ENCODE measurements around the gene CNGA3.
"Not testable (repeated sequence)": the region's sequence is repeated elsewhere in the genome, so short reads cannot be mapped to it uniquely, and the experiment has no call there.

CNGA3 gene

GRCh38 chr2:98301469-98301868 is 44.8 kb upstream of the CNGA3 start:
- POLR2A ChIA-PET, result no interaction called here
- TF ChIP-seq, protein P1, sequence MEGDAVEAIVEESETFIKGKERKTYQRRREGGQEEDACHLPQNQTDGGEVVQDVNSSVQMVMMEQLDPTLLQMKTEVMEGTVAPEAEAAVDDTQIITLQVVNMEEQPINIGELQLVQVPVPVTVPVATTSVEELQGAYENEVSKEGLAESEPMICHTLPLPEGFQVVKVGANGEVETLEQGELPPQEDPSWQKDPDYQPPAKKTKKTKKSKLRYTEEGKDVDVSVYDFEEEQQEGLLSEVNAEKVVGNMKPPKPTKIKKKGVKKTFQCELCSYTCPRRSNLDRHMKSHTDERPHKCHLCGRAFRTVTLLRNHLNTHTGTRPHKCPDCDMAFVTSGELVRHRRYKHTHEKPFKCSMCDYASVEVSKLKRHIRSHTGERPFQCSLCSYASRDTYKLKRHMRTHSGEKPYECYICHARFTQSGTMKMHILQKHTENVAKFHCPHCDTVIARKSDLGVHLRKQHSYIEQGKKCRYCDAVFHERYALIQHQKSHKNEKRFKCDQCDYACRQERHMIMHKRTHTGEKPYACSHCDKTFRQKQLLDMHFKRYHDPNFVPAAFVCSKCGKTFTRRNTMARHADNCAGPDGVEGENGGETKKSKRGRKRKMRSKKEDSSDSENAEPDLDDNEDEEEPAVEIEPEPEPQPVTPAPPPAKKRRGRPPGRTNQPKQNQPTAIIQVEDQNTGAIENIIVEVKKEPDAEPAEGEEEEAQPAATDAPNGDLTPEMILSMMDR (IDR thresholded peaks at IDR 0.05; ENCODE audit: insufficient read depth, low read length, missing control alignments), result no peak
- no peak overlapping the region for H3K4me3 ChIP-seq (ENCODE audit: low read depth, low read length)
- no peak for DNase-seq (ENCODE audit: low read depth, low spot score)
- CTCF ChIA-PET, result no interaction called here

GRCh38 chr2:98307131-98307696 is 39.0 kb upstream of the CNGA3 start:
- POLR2A ChIA-PET; H3K4me3 ChIP-seq (ENCODE audit: low read depth, low read length); DNase-seq (ENCODE audit: low read depth, low spot score): not testable (repeated sequence)
- CTCF ChIA-PET, result interaction anchor here (1.3 kb wide), 1 partner anchor 11 kb away, joined by 3 read pairs; no protein-coding TSS in a partner anchor

GRCh38 chr2:98308068-98308467 is 38.2 kb upstream of the CNGA3 start:
- ChIA-PET CTCF (interaction anchor here (1.4 kb wide), 1 partner anchor 77 kb away, joined by 6 read pairs; no protein-coding TSS in a partner anchor), POLR2A (no interaction called here)
- TF ChIP-seq, protein P1 (IDR thresholded peaks at IDR 0.05; ENCODE audit: insufficient read depth, low read length, missing control alignments), result no peak

DNA sequence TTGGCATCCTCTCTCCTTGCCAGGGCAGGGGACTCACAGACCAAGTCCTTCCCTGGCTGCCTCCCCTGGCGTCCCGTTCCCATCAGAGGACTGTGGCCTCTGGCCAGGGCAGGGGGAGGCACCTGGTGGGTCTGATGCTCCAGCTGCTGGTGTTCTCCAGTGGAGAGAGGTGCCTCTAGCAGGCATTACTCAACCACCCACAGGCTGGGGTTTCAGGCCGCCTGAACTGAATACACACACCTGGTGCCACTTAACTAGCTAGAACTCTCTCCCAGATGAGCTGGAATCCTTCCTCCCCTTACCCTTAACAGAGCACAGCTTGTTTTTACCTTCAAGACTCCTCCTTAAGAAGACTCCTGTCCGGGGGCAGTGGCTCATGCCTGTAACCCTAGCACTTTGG is 37.7 kb upstream of the CNGA3 start:
- POLR2A ChIA-PET, result no interaction called here
- TF ChIP-seq, protein P1 (IDR thresholded peaks at IDR 0.05; ENCODE audit: insufficient read depth, low read length, missing control alignments), result no peak
- H3K4me3 ChIP-seq (ENCODE audit: low read depth, low read length), result no peak overlapping the region
- DNase-seq (ENCODE audit: low read depth, low spot score), result no peak
- CTCF ChIA-PET, result interaction anchor here (1.4 kb wide), 1 partner anchor 77 kb away, joined by 6 read pairs; no protein-coding TSS in a partner anchor

More at GRCh38 chr2:98308068-98308467, 38.2 kb upstream of the CNGA3 start:
- no peak overlapping the region for H3K4me3 ChIP-seq (ENCODE audit: low read depth, low read length)
- DNase-seq (ENCODE audit: low read depth, low spot score), result no peak

DNA sequence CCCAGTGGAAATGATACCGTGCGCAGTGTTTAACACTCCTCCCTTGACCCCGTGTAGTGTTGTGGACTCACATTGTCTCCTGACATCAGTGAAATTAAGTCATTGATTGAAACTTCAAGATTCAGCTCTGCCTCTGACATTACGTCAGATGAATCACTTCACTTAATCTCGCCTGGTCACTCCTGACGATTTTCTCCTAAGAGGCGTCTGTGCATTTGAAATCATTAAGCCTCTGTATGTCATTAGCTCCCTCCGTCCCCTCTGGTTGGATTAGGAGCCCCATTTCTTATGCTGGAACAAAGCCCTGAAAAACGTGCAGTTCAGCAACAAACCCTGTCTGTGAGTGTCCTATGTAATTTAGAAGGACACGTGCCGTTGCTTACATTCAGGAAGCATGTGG is 36.7 kb upstream of the CNGA3 start:
- TF ChIP-seq, protein P1 (IDR thresholded peaks at IDR 0.05; ENCODE audit: insufficient read depth, low read length, missing control alignments), result no peak
- DNase-seq (ENCODE audit: low read depth, low spot score), result no peak
- H3K4me3 ChIP-seq (ENCODE audit: low read depth, low read length), result no peak overlapping the region
- CTCF ChIA-PET, result no interaction called here
- POLR2A ChIA-PET, result no interaction called here

DNA sequence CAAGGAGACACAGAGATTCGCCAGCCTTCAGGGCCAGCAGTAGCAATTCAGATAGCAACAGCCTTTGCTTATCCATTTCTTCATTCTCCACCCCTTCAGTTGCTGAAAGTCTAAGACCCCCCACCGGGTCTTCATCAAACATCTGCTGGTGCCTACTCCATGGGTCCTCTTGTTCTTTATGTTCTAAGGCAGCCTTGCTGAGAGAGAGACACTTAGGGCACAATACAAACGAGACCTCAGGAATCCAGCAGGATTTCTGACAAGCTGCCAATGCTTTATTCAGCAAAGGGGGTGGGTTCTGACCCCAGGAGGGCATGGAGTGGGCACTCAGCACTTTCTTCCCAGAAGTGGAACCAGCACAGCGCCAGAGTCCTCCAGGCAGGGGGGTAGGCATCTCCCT is 36.2 kb upstream of the CNGA3 start:
- H3K4me3 ChIP-seq (ENCODE audit: low read depth, low read length), result no peak overlapping the region
- TF ChIP-seq, protein P1 (IDR thresholded peaks at IDR 0.05; ENCODE audit: insufficient read depth, low read length, missing control alignments), result no peak
- DNase-seq (ENCODE audit: low read depth, low spot score), result no peak
- POLR2A ChIA-PET, result no interaction called here
- CTCF ChIA-PET, result no interaction called here

GRCh38 chr2:98311090-98311489 is 35.2 kb upstream of the CNGA3 start:
- DNase-seq (ENCODE audit: low read depth, low spot score), result no peak
- ChIA-PET POLR2A (no interaction called here), CTCF (no interaction called here)
- TF ChIP-seq, protein P1 (IDR thresholded peaks at IDR 0.05; ENCODE audit: insufficient read depth, low read length, missing control alignments), result no peak
- no peak overlapping the region for H3K4me3 ChIP-seq (ENCODE audit: low read depth, low read length)

Measured in AG04449 (cell line).